ENCODE measurements around the gene SEMA4G.

DNA sequence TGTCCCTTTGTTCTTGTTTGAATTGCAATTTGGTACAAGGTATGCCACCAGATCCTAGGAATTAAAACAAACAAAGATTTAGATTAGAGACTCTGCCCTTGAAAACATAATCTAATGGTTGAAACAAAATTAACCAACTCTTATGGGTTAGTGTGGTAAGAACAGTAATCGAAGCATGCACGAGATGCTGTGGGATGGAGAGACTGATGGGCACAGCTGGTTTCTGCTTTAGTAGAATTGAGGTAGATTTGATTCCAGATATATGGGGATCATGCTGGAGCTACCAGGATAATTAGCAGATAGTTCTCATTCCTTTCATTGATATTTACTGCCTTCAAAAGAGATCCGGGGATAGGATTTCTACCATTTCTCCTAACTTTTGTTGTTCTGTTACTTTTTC, 20.4 kb upstream of the SEMA4G start:
- TF ChIP-seq POLR2A (IDR thresholded peaks at IDR 0.05; ENCODE audit: control extremely low read depth in 1 of 2, low read depth in 2 of 2, low read length in 2 of 2) = no peak
- no peak for TF ChIP-seq JUND (IDR thresholded peaks at IDR 0.05; ENCODE audit: low read length)
- TF ChIP-seq, protein P1, sequence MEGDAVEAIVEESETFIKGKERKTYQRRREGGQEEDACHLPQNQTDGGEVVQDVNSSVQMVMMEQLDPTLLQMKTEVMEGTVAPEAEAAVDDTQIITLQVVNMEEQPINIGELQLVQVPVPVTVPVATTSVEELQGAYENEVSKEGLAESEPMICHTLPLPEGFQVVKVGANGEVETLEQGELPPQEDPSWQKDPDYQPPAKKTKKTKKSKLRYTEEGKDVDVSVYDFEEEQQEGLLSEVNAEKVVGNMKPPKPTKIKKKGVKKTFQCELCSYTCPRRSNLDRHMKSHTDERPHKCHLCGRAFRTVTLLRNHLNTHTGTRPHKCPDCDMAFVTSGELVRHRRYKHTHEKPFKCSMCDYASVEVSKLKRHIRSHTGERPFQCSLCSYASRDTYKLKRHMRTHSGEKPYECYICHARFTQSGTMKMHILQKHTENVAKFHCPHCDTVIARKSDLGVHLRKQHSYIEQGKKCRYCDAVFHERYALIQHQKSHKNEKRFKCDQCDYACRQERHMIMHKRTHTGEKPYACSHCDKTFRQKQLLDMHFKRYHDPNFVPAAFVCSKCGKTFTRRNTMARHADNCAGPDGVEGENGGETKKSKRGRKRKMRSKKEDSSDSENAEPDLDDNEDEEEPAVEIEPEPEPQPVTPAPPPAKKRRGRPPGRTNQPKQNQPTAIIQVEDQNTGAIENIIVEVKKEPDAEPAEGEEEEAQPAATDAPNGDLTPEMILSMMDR (IDR thresholded peaks at IDR 0.05; ENCODE audit: control extremely low read depth in 1 of 3, insufficient read depth in 1 of 3, low read depth in 1 of 3, low read length in 3 of 3) = no peak
- TF ChIP-seq TBP (IDR thresholded peaks at IDR 0.05; ENCODE audit: low read depth, low read length) = no peak
- TF ChIP-seq CEBPB (IDR thresholded peaks at IDR 0.05; ENCODE audit: low read depth, low read length) = no peak
- no peak for TF ChIP-seq CHD2 (IDR thresholded peaks at IDR 0.05; ENCODE audit: low read length)
- TF ChIP-seq BRCA1 (IDR thresholded peaks at IDR 0.05; ENCODE audit: low read depth, low read length) = no peak
- TF ChIP-seq, protein P2, sequence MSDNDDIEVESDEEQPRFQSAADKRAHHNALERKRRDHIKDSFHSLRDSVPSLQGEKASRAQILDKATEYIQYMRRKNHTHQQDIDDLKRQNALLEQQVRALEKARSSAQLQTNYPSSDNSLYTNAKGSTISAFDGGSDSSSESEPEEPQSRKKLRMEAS (IDR thresholded peaks at IDR 0.05) = no peak
- no peak for TF ChIP-seq YY1 (IDR thresholded peaks at IDR 0.05; ENCODE audit: low read depth, low read length)
- no peak for TF ChIP-seq EZH2 (IDR thresholded peaks at IDR 0.05; ENCODE audit: low read depth, low read length, severe bottlenecking)

Data from H1 (cell line).